ENCODE data around the gene TMEM59L. TPM values are rescaled to one million over a fixed set of nuclear protein-coding genes. Genes with fewer than 3 reads are reported as not detected.

TMEM59L gene
- total and polyA plus RNA-seq, 4 donors, result 0.08 to 0.15 (median 0.08) TPM; not detected in 1

- TF ChIP-seq GABPA (IDR thresholded peaks at IDR 0.05 in 1 of 2, conservative IDR thresholded peaks at IDR 0.05 in 1 of 2), result no peak
- no peak for TF ChIP-seq FOXA2 (IDR thresholded peaks at IDR 0.05)
- TF ChIP-seq ZBTB33 (IDR thresholded peaks at IDR 0.05), result no peak
- Histone ChIP-seq H3K36me3 (ENCODE audit: control insufficient read depth in 4 of 4, insufficient read depth in 3 of 4, low read depth in 1 of 4, low read length in 3 of 4) (no peaks in the 10 kb centered on the region), H3K27ac (ENCODE audit: low read depth in 1 of 2, low read length in 2 of 2) (no peak overlapping the region), H3K9ac (ENCODE audit: low read depth in 1 of 2, low read length in 2 of 2) (no peak overlapping the region), H3K9me3 (ENCODE audit: control insufficient read depth in 4 of 4, low read length in 3 of 4) (no peaks in the 10 kb centered on the region), H3K4me1 (ENCODE audit: control insufficient read depth in 4 of 4, insufficient read depth in 4 of 4, low read length in 3 of 4) (peaks cover 0 to 13% (median 5%) of the 10 kb centered on the region in 4 donors), H3K4me3 (ENCODE audit: low read depth in 1 of 3, low read length in 3 of 3) (no peak overlapping the region), H3K27me3 (ENCODE audit: control insufficient read depth in 4 of 4, insufficient read depth in 4 of 4, low read length in 3 of 4) (peaks cover 10 to 15% (median 13%) of the 10 kb centered on the region in 4 donors)
- 3% methylated on average over 68 of the region's 68 CpGs for WGBS
- no peak for DNase-seq (ENCODE audit: low spot score)
These were observed 5.2 kb upstream of the TMEM59L start for GRCh38 chr19:18607226-18608101.

- no peaks in the 10 kb centered on the region for H3K9me3 ChIP-seq (ENCODE audit: control insufficient read depth in 4 of 4, low read length in 3 of 4)
- no peak overlapping the region for H3K9ac ChIP-seq (ENCODE audit: low read depth in 1 of 2, low read length in 2 of 2)
- H3K36me3 ChIP-seq (ENCODE audit: control insufficient read depth in 4 of 4, insufficient read depth in 3 of 4, low read depth in 1 of 4, low read length in 3 of 4), result no peaks in the 10 kb centered on the region
- DNase-seq (ENCODE audit: low spot score), result no peak
- no peak for TF ChIP-seq ZBTB33 (IDR thresholded peaks at IDR 0.05)
- H3K4me3 ChIP-seq (ENCODE audit: low read depth in 1 of 3, low read length in 3 of 3), result no peak overlapping the region
- H3K27me3 ChIP-seq (ENCODE audit: control insufficient read depth in 4 of 4, insufficient read depth in 4 of 4, low read length in 3 of 4), result peaks cover 10 to 14% (median 13%) of the 10 kb centered on the region in 4 donors
- 21% methylated on average over 5 of the region's 5 CpGs for WGBS
- peaks cover 0 to 19% (median 7%) of the 10 kb centered on the region in 4 donors for H3K4me1 ChIP-seq (ENCODE audit: control insufficient read depth in 4 of 4, insufficient read depth in 4 of 4, low read length in 3 of 4)
- H3K27ac ChIP-seq (ENCODE audit: low read depth in 1 of 2, low read length in 2 of 2), result no peak overlapping the region
These were observed 4.4 kb upstream of the TMEM59L start for GRCh38 chr19:18608102-18608804.

- Histone ChIP-seq H3K4me3 (ENCODE audit: low read depth in 1 of 3, low read length in 3 of 3) (no peak overlapping the region), H3K9me3 (ENCODE audit: control insufficient read depth in 4 of 4, low read length in 3 of 4) (no peaks in the 10 kb centered on the region), H3K27ac (ENCODE audit: low read depth in 1 of 2, low read length in 2 of 2) (no peak overlapping the region), H3K27me3 (ENCODE audit: control insufficient read depth in 4 of 4, insufficient read depth in 4 of 4, low read length in 3 of 4) (peaks cover 8 to 17% (median 13%) of the 10 kb centered on the region in 4 donors), H3K4me1 (ENCODE audit: control insufficient read depth in 4 of 4, insufficient read depth in 4 of 4, low read length in 3 of 4) (peaks cover 0 to 19% (median 7%) of the 10 kb centered on the region in 4 donors), H3K9ac (ENCODE audit: low read depth in 1 of 2, low read length in 2 of 2) (no peak overlapping the region), H3K36me3 (ENCODE audit: control insufficient read depth in 4 of 4, insufficient read depth in 3 of 4, low read depth in 1 of 4, low read length in 3 of 4) (no peaks in the 10 kb centered on the region)
- no peak for DNase-seq (ENCODE audit: low spot score)
- TF ChIP-seq HNF4A (conservative IDR thresholded peaks at IDR 0.05) (no peak), YY1 (IDR thresholded peaks at IDR 0.05) (no peak), EGR1 (IDR thresholded peaks at IDR 0.05; ENCODE audit: low read depth in 2 of 2) (no peak)
- 37% methylated on average over 9 of the region's 9 CpGs for WGBS
These were observed 3.6 kb upstream of the TMEM59L start for GRCh38 chr19:18608805-18609716.
